Activated CD8-positive, alpha-beta memory T cell treated with anti-CD3 and anti-CD28 coated beads for 1 hour (primary cell): ENCODE data around the gene KRT8.
A peak's percentile ranks its signal among the peaks of the same experiment; 100 is the strongest.

Source experiments
- DNase-seq, 2 donors: peaks; one replicate each; pipeline ENCODE4 v3.0.0-alpha.2; 2020; ENCODE audit warnings: low read depth in 1 of 2; ENCODE audit errors: extremely low read depth in 1 of 2

Gene KRT8

DNA sequence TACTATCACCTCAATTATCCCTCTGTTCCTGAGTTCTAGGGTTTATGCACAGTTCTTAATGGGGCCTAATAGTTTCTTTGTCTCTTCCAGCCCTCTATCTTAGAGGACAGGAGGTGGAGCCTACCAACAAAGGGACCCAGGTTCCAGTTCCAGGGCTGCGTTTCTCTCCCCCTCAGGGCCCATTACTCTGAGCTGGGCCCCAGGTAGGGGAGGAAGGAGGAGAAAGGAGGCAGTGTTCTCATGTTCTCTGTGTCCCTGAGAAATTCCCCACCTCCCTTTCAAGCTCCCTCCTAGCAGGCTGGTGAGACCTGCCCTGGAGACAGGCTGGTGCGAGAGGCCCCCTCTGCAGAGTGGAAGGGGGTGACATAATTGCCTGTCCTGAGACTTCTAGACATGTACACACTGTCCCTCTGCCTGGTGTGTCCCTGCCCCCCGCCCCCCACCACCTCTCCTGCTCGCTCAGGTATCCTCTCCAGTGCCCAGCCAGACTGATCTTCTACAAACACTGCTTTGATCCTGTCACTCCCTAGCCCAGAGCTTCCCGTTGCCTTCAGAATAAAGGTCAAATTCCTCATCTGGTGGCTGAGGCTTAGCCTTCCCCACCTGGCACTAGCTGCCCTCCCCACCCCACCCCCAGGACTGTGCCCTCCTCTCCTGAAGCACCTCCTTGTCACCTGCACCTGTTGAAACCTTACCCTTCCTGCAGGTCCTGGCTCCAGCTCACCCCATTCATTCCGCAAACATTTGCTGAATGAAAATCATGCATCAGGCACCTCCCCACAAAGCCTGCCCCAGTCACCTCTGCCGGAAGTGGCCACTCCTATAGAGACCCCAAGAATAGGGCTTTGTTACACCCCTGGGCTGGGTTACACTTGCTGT, 21.1 kb upstream of the KRT8 start:
- DNase-seq = no peak

DNA sequence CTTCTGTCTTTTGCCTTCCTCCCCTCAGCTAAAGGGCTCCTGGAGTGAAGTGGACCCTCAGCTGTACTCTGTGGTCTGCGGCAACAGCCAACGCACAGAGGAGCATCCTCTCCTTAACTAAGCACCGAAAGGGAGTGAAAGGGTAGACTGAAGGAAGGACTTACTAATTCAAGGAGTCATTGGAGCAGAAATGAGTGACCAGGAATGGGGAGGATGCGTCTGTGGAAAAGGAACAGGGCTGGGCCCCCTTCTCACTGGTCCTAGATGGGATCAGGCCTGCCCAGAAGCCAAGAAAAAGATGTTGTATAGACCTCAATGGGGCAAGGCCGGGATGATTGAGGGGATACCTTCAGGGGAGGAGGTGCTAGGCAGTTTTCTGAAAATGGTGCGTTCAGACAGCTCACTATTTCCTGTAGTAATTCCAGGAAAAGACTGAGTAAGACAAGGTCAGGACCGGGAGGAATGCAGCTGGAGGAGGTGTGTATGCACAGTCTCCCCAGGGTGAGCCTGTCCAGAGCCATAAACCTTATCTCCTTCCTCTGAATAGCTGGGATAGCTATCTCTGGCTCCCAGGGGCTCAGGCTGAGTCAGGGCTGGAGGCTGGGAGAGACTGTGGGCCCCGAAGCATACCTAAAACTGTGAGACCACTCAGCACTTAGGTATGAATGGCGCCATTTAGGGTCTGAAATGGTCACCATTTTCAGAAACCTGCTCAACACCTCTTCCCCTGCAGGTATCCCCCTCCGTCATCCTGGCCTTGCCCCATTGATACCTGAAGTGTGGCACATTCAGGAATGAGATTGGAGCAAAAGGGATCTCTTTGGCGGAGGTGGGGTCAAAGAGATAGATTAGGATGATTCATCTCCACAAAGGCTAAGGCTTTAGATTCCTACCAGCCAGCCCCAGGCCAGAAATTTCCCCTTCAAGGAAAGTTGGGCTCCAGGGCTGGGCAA, 20.2 kb upstream of the KRT8 start:
- DNase-seq = no peak

DNA sequence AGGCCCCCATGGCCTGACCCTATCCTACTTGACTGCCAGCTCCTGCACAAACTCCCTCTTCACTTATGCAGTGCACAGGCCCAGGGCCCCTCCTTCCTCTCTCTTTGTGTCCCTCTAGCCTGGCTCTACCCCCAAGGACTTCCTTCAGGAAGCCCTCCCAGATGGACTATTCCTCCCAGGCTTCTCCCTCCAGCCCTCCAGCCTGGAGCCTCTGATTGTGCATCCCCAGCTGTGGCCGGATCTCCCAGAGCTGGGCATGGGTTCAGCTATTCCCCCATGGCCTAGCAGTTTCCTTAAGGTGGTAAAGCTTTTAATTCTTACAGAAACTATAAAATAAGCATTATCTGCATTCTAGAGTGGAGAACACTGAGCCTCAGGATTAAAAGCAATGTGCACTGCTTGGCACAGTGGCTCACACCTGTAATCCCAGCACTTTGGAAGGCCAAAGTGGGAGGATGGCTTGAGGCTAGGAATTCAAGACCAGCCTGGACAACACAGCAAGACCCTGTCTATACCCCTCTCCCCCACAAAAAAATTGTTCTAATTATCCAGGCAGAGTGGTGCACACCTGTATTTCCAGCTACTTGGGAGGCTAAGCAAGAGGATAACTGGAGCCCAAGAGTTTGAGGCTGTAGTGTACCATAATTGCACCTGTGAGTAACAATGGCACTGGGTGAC, 16.8 kb upstream of the KRT8 start:
- DNase-seq = no peak

DNA sequence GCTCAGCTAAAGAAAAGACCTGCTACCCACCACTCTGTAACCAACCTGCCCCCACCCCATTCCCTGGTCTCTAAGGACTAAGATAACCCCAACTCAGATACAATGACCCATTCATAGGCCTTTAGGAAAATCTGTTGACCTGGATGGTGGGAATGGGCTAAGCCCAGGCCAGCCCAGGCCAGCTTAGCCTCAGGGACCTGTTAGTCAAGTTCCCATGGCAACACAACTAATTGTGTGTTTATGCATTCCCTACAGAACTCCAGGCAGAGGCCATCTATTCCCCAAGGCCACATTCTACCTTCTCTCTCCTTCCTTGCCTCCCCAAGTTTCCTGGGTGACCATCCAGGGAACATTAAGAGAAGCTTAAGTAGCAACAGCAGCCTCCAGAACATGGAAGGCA, 16.1 kb upstream of the KRT8 start:
- DNase-seq = no peak

DNA sequence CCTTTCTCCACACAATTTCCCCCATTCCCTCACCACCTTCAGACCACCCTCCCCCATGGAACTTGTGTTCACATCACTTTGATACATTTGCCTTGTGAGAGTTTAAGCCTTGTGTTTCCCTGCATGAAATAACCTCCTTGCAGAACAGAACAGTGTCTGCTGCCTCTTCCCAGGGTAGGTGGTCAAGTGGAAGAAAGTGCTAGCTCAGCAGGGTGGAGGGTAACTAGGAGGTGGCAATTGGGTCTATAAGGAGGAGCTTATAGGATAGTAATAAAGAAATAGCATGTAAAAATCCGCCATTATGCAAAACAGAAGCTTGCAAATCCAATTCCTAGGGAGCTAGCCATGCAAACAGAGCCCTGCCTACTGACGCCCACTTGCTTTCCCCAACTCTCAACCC, 13.9 kb upstream of the KRT8 start:
- DNase-seq = no peak

DNA sequence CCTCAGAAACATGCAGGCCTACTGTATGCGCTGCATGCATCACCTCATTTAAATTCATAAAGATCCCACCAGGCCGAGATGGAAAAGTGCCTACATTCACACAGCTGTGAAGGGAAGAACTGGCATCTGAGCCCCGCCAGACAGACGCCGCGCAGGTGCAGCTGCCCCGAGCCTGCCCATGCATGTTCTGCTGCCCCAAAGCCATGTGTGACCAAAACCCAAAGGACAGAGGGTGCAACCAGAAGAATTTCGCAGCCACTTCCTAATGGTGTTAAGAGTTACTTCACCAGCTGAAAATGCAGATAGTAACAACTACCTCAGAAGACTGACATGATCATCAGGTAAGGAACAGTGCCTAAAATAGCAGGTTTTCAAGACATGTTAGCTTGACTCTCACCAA, 13.5 kb upstream of the KRT8 start:
- DNase-seq = no peak

DNA sequence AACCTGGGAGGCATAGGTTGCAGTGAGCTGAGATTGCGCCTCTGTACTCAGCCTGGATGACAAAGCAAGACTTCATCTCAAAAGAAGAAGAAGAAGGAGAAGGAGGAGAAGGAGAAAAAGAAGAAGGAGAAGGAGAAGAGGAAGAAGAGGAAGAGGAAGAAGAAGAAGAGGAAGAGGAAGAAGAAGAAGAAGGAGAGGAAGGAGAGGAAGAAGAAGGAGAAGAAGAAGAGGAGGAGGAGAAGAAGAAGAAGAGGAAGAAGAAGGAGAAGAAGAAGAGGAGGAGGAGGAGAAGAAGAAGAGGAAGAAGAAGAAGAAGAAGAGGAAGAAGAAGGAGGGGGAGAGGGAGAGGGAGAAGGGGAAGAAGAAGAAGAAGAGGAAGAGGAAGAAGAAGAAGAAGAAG, 12.9 kb upstream of the KRT8 start:
- no peak for DNase-seq

DNA sequence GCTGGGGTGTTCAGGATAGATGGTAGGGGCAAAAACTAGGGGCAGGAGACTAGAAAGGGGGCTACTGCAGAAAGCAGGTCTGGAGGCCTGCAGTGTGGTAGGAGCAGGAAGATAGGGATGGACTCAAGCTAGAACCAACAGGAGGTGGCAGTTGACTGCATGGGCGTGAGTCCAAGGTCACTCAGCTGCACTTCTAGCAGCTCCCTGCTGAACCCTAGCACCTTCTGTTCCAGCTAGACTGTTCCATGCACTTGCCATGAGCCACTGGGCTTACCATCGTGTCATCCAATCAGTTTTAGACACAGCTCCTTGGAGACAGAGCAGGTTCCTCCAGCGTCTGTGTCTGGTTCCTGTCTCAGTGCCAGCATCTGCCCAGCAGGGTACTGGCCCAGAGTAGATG, 11.3 kb upstream of the KRT8 start:
- no peak for DNase-seq

DNA sequence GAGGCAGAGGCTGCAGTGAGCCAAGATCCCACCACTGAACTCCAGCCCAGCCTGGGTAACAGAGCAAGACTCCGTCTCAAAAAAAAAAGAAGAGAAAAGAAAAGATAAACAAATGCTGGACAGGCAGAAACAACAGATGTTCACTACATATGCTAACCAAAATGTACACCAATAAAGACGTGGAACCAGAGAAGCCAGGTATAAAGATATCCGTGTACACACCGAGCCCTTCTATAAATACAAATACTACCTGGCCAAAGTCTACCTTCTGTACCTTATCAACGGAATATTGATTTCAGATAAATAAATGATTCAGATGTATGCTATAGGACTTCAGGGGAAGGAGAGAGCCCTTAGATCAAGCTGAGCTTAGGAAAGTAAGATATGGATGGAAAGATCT, 10.8 kb upstream of the KRT8 start:
- no peak for DNase-seq

DNA sequence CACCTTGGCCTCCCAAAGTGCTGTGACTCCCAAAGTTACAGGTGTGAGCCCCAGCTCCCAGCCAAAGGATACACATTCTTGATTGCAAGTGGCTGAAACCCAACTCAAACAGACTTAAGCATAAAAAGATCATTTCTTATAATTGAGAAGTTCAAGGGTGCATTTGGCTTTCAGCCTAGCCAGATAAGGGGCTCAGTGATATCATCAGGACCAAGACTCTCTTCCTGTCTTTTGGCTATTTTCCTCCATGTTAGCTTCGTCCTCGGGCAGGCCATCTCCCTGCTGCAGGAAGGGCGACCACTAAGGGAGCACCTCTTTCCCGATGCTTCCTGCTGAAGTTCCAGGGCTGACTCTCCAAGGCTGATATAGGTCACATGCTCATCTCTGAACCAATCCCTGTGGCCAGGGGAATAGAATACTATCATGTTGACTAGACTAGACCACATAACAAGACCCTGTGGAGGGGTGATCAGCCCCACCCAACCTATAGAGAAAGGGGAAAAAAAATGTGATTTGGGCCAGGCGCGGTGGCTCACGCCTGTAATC, 9.8 kb upstream of the KRT8 start:
- no peak for DNase-seq

DNA sequence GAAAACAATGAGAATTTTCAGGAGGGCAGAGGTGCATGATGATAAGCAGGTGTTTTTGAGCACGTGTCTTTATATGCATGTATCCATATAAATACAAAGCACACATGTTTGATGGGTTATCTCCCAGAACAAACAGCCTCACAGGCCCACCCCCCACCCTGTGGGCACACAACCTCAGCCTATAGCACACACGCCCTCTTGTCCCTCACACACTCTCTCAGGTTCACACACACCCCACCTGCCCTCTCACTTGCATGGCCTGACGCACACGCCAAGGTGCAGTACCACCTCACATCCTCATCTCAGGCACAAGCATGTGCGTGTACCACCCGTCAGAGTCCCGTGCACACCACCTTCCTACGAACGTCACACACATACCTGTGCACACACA, 8.6 kb upstream of the KRT8 start:
- DNase-seq = no peak

DNA sequence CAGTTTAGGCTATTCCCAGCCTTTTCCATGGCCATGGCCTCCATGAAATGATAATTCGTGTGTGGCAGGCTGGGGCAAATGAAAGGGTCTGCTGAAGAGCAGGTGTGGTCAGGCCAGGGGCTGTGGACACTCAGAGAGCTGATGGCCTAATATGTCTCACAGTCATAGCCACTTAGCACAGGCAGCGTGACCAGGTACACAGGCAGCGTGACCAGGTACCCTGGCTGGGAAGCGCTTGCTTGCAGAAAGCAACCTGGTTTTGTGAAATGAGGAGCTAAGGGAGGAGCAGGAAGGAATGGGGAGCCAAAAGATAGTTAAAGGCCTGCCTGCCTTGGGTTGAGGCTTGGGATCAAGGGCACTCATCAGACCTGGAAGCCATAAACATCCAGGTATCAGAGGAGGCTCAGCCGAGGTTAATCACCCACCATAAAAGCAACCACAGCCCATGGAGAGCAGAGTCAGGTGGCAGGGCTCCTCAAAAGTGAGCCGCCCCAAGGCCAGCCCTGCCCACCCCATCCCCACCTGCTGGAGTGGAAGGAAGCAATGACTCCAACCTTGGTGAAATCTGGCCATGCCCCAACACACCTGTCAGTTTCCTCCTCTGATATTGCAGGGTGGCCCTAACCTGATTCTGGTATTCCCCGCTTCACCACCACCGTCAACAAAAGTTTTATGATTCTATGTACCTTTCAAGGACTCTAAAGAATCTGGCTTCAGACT, 8.0 kb upstream of the KRT8 start:
- DNase-seq = no peak

DNA sequence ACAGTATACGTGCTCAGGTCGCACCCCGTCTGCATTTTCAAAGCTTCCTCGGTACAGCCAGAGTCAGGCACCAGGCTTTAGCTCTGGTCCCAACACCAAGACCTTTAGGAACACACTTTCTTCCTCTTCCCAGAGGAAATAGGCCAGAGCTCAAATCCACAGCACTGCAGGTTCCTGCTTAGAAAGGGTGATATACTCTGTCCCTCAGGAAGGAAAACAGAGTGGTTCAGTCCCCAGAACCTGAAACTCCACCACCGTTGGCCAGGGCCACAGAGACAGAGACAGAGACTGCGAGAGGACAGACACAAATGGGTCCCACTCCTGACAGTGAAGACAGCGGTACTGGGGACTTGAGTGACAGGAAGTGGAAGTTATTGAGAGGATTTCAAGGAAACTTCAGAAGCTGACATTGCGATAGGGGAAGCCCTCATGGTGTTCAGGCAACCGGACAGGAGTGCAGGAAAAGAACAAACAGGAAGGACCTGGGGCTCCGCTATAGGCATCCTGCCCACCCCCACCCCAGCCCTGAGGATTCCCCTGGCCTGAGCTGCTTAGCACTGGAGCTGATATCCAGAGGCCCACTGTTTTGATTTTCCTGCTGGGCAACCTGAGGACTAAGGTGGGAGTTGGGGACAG, 5.5 kb upstream of the KRT8 start:
- no peak for DNase-seq

DNA sequence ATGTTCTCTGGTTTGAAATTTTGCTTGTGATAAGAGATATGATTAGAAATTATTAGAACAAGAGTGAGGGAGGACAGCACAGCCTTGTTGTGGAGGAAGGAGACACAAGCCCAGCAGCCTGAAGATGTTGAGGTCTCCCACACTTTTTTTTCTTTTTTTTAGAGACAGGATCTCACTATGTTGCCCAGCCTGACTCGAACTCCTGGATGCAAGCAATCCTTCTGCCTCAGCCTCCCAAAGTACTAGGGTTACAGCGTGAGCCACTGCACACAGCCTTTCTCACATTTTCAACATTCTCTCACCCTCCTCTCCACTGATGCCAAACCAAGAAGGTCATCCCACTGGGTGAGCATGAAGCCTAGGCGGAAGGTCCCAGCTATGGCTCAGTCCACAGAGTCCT, 4.9 kb upstream of the KRT8 start:
- DNase-seq = no peak

DNA sequence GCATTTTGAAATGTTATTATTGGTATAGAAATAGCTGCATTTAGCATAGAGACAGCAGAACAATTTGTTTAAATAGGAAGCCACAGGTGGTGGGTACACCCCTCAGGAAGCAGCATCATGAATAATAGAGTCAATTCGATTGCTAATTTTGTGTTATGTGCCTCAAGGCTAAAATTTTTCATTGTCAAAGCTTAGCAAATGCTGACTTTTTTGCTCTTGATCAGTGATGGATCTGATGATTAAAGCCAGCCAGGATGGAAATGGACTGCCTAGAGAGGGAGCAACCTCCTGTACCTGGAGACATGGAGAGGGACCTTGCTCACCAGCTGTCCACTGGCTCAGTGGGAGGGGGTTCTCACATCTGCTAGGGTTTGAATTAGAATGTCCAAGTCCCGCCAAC, 4.5 kb upstream of the KRT8 start:
- no peak for DNase-seq

DNA sequence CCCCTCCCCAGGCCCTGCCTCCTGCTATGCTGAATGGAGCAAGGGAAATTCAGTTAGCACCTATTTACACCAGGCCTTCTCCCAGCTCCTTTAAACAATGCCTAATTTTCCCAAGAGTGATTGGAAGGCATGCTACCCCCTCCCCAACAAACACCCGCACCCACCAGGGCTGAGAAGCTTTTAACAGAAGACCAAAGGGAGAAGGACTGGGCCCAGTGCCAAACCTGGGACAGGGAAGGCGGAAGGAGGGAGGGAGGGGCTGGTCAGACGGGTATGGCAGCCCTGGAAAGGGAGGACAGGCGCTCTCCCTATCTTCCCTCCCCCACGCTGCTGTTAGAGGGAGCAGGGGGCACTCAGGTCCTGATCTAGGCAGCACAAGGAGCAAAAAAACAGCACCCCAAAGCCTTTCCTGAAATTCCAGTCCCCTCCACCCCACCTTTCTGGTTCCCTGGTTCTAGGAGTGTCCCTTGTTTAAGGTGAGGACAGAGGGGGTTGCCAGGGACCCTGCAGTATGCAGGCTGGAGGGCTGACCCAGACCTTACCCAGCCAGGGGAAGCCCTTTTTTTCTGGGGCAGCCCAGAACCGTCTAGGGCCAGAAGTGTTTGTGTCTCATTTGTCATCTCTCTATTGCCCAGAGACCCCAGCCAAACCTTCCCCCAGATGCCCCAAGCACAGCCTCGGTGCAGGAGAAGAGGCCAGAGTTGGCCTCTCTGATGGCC, 2.4 kb upstream of the KRT8 start:
- DNase-seq = no peak

DNA sequence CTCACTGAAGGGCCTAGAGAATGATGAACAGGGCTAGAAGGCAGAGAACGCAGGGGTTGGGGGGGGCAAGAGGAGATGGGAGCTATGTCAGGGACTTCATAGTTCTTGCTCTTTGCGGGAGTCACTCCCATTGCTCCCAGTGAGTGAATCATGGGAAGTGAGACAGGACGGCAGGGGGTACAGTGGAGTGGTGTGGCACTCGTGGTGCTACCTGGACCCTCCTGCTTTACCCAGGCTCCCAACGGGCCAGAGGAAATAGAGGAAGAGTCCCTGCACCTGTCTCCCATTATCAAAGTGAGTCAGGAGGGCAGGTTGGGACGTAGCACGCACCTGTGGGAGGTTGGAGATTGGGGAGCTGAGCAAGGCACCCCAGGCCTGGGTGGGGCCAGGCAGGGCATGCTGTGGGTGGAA, 1.3 kb upstream of the KRT8 start:
- DNase-seq = no peak

DNA sequence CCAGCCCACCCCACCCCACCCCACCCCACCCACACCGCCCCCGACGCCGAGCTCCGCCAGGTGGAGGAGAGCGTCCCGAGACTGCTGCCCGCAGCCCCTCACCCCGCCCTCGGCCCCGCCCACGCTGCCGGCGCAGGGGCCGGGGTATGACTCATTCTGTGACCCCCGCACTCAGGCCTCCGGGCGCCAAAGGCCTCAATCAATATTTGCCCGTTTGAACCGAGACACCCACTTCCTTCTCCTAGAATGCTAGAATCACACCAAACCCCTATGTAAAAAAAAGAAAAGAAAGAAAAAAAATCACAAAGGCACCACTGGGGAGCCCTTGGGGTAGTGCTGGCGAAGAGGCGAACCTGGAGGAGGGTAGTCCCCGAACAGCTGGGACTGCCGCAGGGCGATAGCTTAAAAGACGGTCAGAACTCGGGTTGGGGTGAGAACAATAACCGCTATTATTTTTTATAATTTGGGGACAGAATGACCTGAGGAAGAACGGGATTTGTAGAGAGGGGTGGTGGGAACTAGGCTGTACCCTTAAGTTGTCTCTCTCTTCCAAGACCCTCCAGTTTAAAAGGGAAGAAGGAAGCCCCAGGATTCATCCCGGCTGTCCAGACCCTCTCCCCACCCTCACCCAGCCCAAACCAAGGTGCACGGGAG, 894 bp downstream of the KRT8 start:
- peak in 1 of 2 donors; percentile 15 for DNase-seq
